ENCODE data around the gene TNNI3.
A peak's percentile ranks its signal among the peaks of the same experiment; 100 is the strongest.

DNA sequence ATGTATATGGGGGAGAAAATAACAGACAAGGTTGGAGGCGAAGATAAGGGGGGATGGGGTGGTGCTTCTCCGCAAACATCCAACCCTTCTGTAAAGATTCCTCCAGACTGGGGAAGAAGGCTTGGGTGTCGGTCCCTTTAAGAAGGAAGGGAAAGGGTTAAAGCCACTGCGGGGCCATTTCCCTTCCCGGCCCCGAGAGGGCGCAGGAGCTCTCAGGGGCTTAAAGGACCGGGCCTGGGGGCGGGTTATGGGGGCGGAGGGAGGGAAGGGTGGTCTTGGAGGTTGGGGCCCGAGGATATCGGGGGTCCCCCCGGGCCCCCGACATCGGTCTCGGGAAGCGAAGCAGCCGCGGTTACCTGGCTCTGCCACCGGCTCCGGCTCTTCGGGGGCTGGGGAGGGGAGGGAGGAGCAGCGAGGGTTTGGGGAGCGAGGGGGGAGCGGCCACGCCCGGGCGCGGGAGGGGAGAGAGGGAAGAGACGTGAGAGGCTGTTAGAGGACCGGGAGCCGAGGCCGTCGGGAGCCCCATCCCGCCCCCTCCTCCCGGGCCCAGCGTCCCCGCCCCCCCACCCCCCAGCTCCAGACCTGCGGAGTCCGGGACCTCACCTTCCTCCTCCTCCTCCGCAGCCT lies 11.3 kb downstream of the TNNI3 start:
- TF ChIP-seq, protein P1, sequence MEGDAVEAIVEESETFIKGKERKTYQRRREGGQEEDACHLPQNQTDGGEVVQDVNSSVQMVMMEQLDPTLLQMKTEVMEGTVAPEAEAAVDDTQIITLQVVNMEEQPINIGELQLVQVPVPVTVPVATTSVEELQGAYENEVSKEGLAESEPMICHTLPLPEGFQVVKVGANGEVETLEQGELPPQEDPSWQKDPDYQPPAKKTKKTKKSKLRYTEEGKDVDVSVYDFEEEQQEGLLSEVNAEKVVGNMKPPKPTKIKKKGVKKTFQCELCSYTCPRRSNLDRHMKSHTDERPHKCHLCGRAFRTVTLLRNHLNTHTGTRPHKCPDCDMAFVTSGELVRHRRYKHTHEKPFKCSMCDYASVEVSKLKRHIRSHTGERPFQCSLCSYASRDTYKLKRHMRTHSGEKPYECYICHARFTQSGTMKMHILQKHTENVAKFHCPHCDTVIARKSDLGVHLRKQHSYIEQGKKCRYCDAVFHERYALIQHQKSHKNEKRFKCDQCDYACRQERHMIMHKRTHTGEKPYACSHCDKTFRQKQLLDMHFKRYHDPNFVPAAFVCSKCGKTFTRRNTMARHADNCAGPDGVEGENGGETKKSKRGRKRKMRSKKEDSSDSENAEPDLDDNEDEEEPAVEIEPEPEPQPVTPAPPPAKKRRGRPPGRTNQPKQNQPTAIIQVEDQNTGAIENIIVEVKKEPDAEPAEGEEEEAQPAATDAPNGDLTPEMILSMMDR (IDR thresholded peaks at IDR 0.05; ENCODE audit: low read length): peak; percentile 49
- TF ChIP-seq EZH2 (optimal IDR thresholded peaks at IDR 0.05; ENCODE audit: low read depth, low read length): no peak
- no peak for TF ChIP-seq EZH2phosphoT487 (IDR thresholded peaks at IDR 0.05; ENCODE audit: low read length)
